Sciatic nerve (tissue), 2 donors: ENCODE measurements around the gene RILPL1. TPM values are rescaled to one million over a fixed set of nuclear protein-coding genes. Genes with fewer than 3 reads are reported as not detected.
"Not testable (repeated sequence)": the region's sequence is repeated elsewhere in the genome, so short reads cannot be mapped to it uniquely, and the experiment has no call there.

Experiments
- ATAC-seq: fragments of 200-7000 bp; cut with Tn5 transposase; one replicate; pipeline ENCODE4 v1.9.1; 2020; ENCODE audit warnings: mild to moderate bottlenecking, moderate library complexity
- DNase-seq: peaks from one replicate; pipeline ENCODE4 v3.0.0-alpha.2; 2020; ENCODE audit warnings: low spot score
- intact Hi-C: fragments of 100-400 bp; cut with DNase I; formaldehyde crosslinking; loops from one replicate; pipeline ENCODE4 v1.14.2; 2022
- total RNA-seq: library from RNA; stranded (reverse); fragmentation: NEBNext Ultra II Directional; extraction: Animal tissue kit (Norgen Biotek cat#: 25700); gene quantifications from one replicate; pipeline ENCODE4 v1.2.1, GENCODE V29; 2021
- donor health status: DM: no; HTN: no; CAD: no.
- donor health status: DM: no; HTN: no; CAD: no.

The RILPL1 gene
- total RNA-seq, 1 donor from 2014 or later = 24.7 TPM

- intact Hi-C loops = no loop called here
- peak; percentile 84 for ATAC-seq
- no peak for DNase-seq
These were observed 53.9 kb downstream of the RILPL1 start for GRCh38 chr12:123479442-123480180.

GRCh38 chr12:123478762-123479161 lies 54.8 kb downstream of the RILPL1 start:
- ATAC-seq (peak; percentile 71), DNase-seq (peak; percentile 66)
- intact Hi-C loops = no loop called here

- DNase-seq = no peak
- no peak for ATAC-seq
- intact Hi-C loops = no loop called here
These were observed 55.5 kb downstream of the RILPL1 start for GRCh38 chr12:123478069-123478468.

- ATAC-seq (no peak), DNase-seq (no peak)
- intact Hi-C loops = no loop called here
These were observed 58.2 kb downstream of the RILPL1 start for GRCh38 chr12:123475246-123475703.

- no peak for DNase-seq
- intact Hi-C loops = no loop called here
- no peak for ATAC-seq
These were observed 58.9 kb downstream of the RILPL1 start for GRCh38 chr12:123474485-123475245.

- ATAC-seq (no peak), DNase-seq (no peak)
- intact Hi-C loops = no loop called here
These were observed 61.1 kb downstream of the RILPL1 start for GRCh38 chr12:123472438-123472849.

GRCh38 chr12:123471374-123472068 lies 62.0 kb downstream of the RILPL1 start:
- DNase-seq = no peak
- no peak for ATAC-seq
- intact Hi-C loops = no loop called here

- DNase-seq = no peak
- intact Hi-C loops = no loop called here
- ATAC-seq = no peak
These were observed 63.5 kb downstream of the RILPL1 start for GRCh38 chr12:123469978-123470377.

GRCh38 chr12:123468786-123469185 lies 64.7 kb downstream of the RILPL1 start:
- ATAC-seq = no peak
- intact Hi-C loops = no loop called here

GRCh38 chr12:123465084-123465483 lies 68.4 kb downstream of the RILPL1 start:
- ATAC-seq = no peak

More at GRCh38 chr12:123468786-123469185, 64.7 kb downstream of the RILPL1 start:
- DNase-seq = no peak

GRCh38 chr12:123463174-123463573 lies 70.3 kb downstream of the RILPL1 start:
- DNase-seq, ATAC-seq, intact Hi-C loops: not testable (repeated sequence)

More at GRCh38 chr12:123465084-123465483, 68.4 kb downstream of the RILPL1 start:
- intact Hi-C loops = no loop called here
- DNase-seq = no peak

- peak; percentile 89 for ATAC-seq
- DNase-seq = peak; percentile 86
- intact Hi-C loops = no loop called here
These were observed 75.3 kb downstream of the RILPL1 start, which contains the start of gene SNRNP35 for GRCh38 chr12:123457980-123458779. TSS of gene SNRNP35 (plus strand) at chr12:123458139. CDS start at chr12:123465541, 7,402 bp downstream.

GRCh38 chr12:123453165-123453564 lies 80.4 kb downstream of the RILPL1 start:
- no peak for DNase-seq
- peak; percentile 22 for ATAC-seq
- intact Hi-C loops = no loop called here

GRCh38 chr12:123452276-123452550 lies 81.3 kb downstream of the RILPL1 start:
- DNase-seq, intact Hi-C loops: not testable (repeated sequence)
- peak; percentile 5 for ATAC-seq

GRCh38 chr12:123450636-123451035 lies 82.9 kb downstream of the RILPL1 start:
- ATAC-seq (no peak), DNase-seq (no peak)
- intact Hi-C loops = no loop called here

- ATAC-seq (no peak), DNase-seq (no peak)
- intact Hi-C loops = no loop called here
These were observed 83.7 kb downstream of the RILPL1 start for GRCh38 chr12:123449856-123450255.

- ATAC-seq = no peak
- intact Hi-C loops = no loop called here
- DNase-seq = no peak
These were observed 84.2 kb downstream of the RILPL1 start for GRCh38 chr12:123449249-123449733.

GRCh38 chr12:123446333-123446713 lies 87.2 kb downstream of the RILPL1 start:
- DNase-seq (no peak), ATAC-seq (no peak)
- intact Hi-C loops = no loop called here
